Measurements from ENCODE around the gene E4F1. TPM values are rescaled to one million over a fixed set of nuclear protein-coding genes. Genes with fewer than 3 reads are reported as not detected.

Gene E4F1
- total and polyA plus RNA-seq, 2 of the 13 experiments (the other 11 are each of a cell fraction or from before 2014, with no cell fraction given) = 13.8 to 19.5 TPM

- Histone ChIP-seq H3K4me3 (replicated peaks in 1 of 3; ENCODE audit: insufficient read depth in 1 of 3, low read depth in 2 of 3, low read length in 3 of 3) (no peak overlapping the region), H3K9ac (ENCODE audit: insufficient read depth, low read depth, low read length) (no peak overlapping the region), H3K27me3 (ENCODE audit: control insufficient read depth in 1 of 2, insufficient read depth in 2 of 2, low read length in 2 of 2) (no peaks in the 10 kb centered on the region), H3K9me3 (ENCODE audit: low read length) (no peaks in the 10 kb centered on the region), H3K79me2 (ENCODE audit: insufficient read depth, low read length) (no peaks in the 10 kb centered on the region), H2AFZ (ENCODE audit: low read length) (no peak overlapping the region), H3K27ac (ENCODE audit: extremely low read length, insufficient read depth, low read length) (no peak overlapping the region), H3K4me1 (ENCODE audit: insufficient read depth, low read length) (peaks cover 28% of the 10 kb centered on the region), H3K36me3 (replicated peaks in 1 of 2; ENCODE audit: control insufficient read depth in 1 of 2, insufficient read depth in 2 of 2, low read length in 2 of 2) (no peaks in the 10 kb centered on the region), H4K20me1 (ENCODE audit: insufficient read depth, low read length) (no peaks in the 10 kb centered on the region), H3K4me2 (ENCODE audit: low read depth, low read length) (no peak overlapping the region)
- ChIA-PET POLR2A (interaction anchor here (1.1 to 1.5 kb wide), 2 partner anchors 33 to 48 kb away, joined by 3 to 9 read pairs; partner anchors contain the start of gene TRAF7), CTCF (ENCODE audit: low intra/inter-chr PET ratio, low total read pairs) (no interaction called here)
- no peak for DNase-seq (ENCODE audit: low spot score)
- no TSS peak for BruUV-seq (replicated peaks)
- no peak for FAIRE-seq
- intact Hi-C loops (cut with micrococcal nuclease; ENCODE audit: unreplicated experiment) (no loop called here), in situ Hi-C loops (cut with HindIII; ENCODE audit: extremely low pct_ligation_motif_present, low pct_unique_long_range_greater_than_20kb) (no loop called here)
- WGBS (ENCODE audit: low lambda C conversion rate) = 80% methylated on average over 7 of the region's 8 CpGs
- no peak for TF ChIP-seq KMT2A (CRISPR knock-in tag; IDR thresholded peaks at IDR 0.05)
- peak; percentile 71 for TF ChIP-seq ZNF770 (CRISPR knock-in tag; IDR thresholded peaks at IDR 0.05)
- TF ChIP-seq POLR2G (IDR thresholded peaks at IDR 0.05; ENCODE audit: low read depth, low read length) = no peak
- no peak for ATAC-seq
These were observed 35.0 kb upstream of the E4F1 start for GRCh38 chr16:2188395-2188794.

GRCh38 chr16:2189252-2189893 lies 34.0 kb upstream of the E4F1 start:
- intact Hi-C loops (cut with micrococcal nuclease; ENCODE audit: unreplicated experiment) = no loop called here
- Histone ChIP-seq H4K20me1 (ENCODE audit: insufficient read depth, low read length) (no peaks in the 10 kb centered on the region), H3K4me2 (ENCODE audit: low read depth, low read length) (no peak overlapping the region), H3K27ac (ENCODE audit: extremely low read length, insufficient read depth, low read length) (peak overlapping the region; percentile 48), H3K36me3 (replicated peaks in 1 of 2; ENCODE audit: control insufficient read depth in 1 of 2, insufficient read depth in 2 of 2, low read length in 2 of 2) (no peaks in the 10 kb centered on the region), H2AFZ (ENCODE audit: low read length) (no peak overlapping the region), H3K9ac (ENCODE audit: insufficient read depth, low read depth, low read length) (no peak overlapping the region), H3K4me1 (ENCODE audit: insufficient read depth, low read length) (peaks cover 38% of the 10 kb centered on the region), H3K27me3 (ENCODE audit: control insufficient read depth in 1 of 2, insufficient read depth in 2 of 2, low read length in 2 of 2) (0 out of 5 replicates have a peak, but pooled peaks cover 0 to 5% of the 10 kb centered on the region in 2 experiments), H3K4me3 (replicated peaks in 1 of 3; ENCODE audit: insufficient read depth in 1 of 3, low read depth in 2 of 3, low read length in 3 of 3) (no peak overlapping the region), H3K9me3 (ENCODE audit: low read length) (no peaks in the 10 kb centered on the region), H3K79me2 (ENCODE audit: insufficient read depth, low read length) (no peaks in the 10 kb centered on the region)
- 49% methylated on average over 4 of the region's 25 CpGs for WGBS (ENCODE audit: low lambda C conversion rate)
- BruUV-seq (replicated peaks) = no TSS peak
- DNase-seq (ENCODE audit: low spot score) (no peak), FAIRE-seq (no peak), ATAC-seq (peak; percentile 20)
- in situ Hi-C loops (cut with HindIII; ENCODE audit: extremely low pct_ligation_motif_present, low pct_unique_long_range_greater_than_20kb) = no loop called here
- ChIA-PET CTCF (ENCODE audit: low intra/inter-chr PET ratio, low total read pairs) (no interaction called here), POLR2A (interaction anchor here (0.9 to 3.5 kb wide), 6 partner anchors 15 to 62 kb away, joined by 3 to 29 read pairs (median 4); partner anchors contain the start of genes ECI1, PGP and TRAF7)
- peak; percentile 53 to 80; a peak in 3 of 4 replicates for TF ChIP-seq NR2F1 (CRISPR knock-in tag; IDR thresholded peaks at IDR 0.05)
- TF ChIP-seq BCL6 (CRISPR knock-in tag; IDR thresholded peaks at IDR 0.05) = no peak
- no peak for TF ChIP-seq FOXO4 (CRISPR knock-in tag; conservative IDR thresholded peaks at IDR 0.05)
- TF ChIP-seq NFYC (CRISPR knock-in tag; IDR thresholded peaks at IDR 0.05) = no peak
- TF ChIP-seq HOXA7 (CRISPR knock-in tag; IDR thresholded peaks at IDR 0.05) = no peak
- peak; percentile 85 for TF ChIP-seq HNF4G (IDR thresholded peaks at IDR 0.05; ENCODE audit: borderline replicate concordance, low read depth, low read length)
- peak; percentile 51; the same call in 1 of the 2 replicates for TF ChIP-seq HNF4G (CRISPR knock-in tag; IDR thresholded peaks at IDR 0.05; ENCODE audit: borderline replicate concordance, low read depth)
- no peak for TF ChIP-seq ZNF879 (CRISPR knock-in tag; IDR thresholded peaks at IDR 0.05)
- TF ChIP-seq ZKSCAN5 (CRISPR knock-in tag; IDR thresholded peaks at IDR 0.05) = no peak
- no peak for TF ChIP-seq TRIM22 (IDR thresholded peaks at IDR 0.05)
- TF ChIP-seq NR2C2 (CRISPR knock-in tag; IDR thresholded peaks at IDR 0.05; ENCODE audit: borderline replicate concordance) = peak; percentile 98
